Suprapubic skin (tissue), 3 donors: ENCODE data around the gene SAMD1.

ENCODE experiments used
- EP300 ChIP-seq: sonication (generic); formaldehyde crosslinking; IDR thresholded peaks from one replicate; pipeline ENCODE4 v1.6.1; 2017; ENCODE audit warnings: antibody characterized with exemption
- POLR2A ChIP-seq, 2 donors: fragments of 450-650 bp; IDR thresholded peaks; one replicate each; pipeline ENCODE4 v1.6.1; 2017; ENCODE audit warnings: antibody characterized with exemption in 2 of 2, mild to moderate bottlenecking in 2 of 2, moderate library complexity in 2 of 2
- TF ChIP-seq, protein P1 (sequence below), 2 donors: fragments of 200-600 bp in 1 of 2; fragments of 450-650 bp in 1 of 2; sonication (generic) in 1 of 2; IDR thresholded peaks; one replicate each; pipeline ENCODE4 v1.5.1; 2016 to 2019; ENCODE audit warnings: antibody characterized with exemption in 2 of 2, mild to moderate bottlenecking in 1 of 2, moderate library complexity in 1 of 2

DNA sequence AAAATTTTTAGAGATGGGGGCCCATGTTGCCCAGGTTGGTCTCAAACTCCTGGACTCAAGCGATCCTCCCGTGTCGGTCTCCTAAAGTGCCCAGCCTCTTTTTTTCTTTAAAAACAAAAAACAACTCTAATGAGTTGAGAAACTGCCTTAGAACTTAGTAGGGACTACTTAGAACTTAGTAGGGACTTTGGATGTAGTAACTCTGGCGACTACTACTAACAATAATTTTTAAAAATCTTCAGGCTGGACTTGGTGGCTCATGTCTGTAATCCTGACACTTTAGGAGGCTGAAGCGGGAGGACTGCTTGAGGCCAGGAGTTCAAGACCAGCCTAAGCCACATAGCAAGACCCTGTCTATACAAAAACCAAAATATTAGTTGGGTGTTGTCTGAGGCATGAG, 4.5 kb downstream of the SAMD1 start:
- TF ChIP-seq, protein P1, sequence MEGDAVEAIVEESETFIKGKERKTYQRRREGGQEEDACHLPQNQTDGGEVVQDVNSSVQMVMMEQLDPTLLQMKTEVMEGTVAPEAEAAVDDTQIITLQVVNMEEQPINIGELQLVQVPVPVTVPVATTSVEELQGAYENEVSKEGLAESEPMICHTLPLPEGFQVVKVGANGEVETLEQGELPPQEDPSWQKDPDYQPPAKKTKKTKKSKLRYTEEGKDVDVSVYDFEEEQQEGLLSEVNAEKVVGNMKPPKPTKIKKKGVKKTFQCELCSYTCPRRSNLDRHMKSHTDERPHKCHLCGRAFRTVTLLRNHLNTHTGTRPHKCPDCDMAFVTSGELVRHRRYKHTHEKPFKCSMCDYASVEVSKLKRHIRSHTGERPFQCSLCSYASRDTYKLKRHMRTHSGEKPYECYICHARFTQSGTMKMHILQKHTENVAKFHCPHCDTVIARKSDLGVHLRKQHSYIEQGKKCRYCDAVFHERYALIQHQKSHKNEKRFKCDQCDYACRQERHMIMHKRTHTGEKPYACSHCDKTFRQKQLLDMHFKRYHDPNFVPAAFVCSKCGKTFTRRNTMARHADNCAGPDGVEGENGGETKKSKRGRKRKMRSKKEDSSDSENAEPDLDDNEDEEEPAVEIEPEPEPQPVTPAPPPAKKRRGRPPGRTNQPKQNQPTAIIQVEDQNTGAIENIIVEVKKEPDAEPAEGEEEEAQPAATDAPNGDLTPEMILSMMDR (IDR thresholded peaks at IDR 0.05) = no peak
- no peak for TF ChIP-seq POLR2A (IDR thresholded peaks at IDR 0.05)
- no peak for TF ChIP-seq EP300
